HG03565 (cell line): Measurements from ENCODE around the gene TBX19.

Source experiments
- ATAC-seq: cut with Tn5 transposase; IDR thresholded peaks from one replicate; pipeline ENCODE4 v1.9.1; 2021; ENCODE audit warnings: mild to moderate bottlenecking, moderate library complexity; ENCODE audit not compliant: unreplicated experiment

The TBX19 gene

DNA sequence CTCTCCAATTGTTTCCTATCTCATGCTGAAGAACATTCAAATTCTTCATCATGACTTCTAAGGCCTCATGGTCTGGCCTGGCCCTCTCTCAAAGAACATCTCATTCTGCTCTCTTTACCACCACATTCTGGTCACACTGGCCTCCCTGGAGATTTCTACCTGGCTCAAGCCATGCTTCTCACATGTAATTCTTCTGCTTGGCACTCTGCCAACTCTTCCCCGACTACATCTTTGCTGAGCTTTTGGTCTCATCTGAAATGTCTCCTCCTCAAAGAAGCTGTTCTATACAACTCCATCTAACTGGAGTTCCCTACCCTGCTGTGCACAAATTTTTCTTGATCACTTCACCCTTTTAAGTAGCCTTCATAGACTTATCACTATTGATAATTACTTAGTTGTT lies 1.4 kb upstream of the TBX19 start:
- ATAC-seq: no peak

DNA sequence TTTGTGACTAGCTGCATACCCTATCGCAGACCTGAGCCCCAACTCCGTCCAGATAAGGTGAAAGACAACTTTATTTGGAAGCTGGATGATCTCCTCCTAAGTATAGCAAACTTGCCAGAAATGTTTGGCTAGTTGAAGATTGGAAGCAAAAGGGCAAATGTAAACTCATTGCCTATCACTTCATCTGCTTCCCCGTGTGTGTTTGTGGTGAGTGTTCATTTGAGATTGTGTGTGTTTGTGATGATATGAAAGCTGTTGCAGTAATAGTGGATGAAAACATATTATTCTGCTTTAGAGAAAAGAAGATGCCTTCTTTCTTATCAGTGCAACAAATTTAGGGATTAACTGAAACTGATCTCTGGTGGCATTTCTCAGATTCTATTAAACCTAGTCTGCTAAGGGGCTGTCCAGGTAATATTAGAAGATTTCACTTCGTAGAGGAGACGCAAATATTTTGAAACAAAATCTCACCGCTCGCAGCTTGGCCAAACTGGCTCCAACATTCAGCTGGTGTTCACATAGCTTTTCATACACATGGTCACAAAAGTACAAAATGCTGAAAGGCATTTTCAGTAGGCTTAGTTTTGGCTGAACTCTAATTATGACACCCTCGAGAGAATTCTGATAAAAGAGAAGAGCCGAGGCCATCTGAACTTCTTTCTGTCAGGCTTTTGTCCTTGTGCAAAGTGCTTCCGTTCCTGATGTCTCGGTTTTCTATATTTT lies 1.1 kb downstream of the TBX19 start:
- no peak for ATAC-seq

DNA sequence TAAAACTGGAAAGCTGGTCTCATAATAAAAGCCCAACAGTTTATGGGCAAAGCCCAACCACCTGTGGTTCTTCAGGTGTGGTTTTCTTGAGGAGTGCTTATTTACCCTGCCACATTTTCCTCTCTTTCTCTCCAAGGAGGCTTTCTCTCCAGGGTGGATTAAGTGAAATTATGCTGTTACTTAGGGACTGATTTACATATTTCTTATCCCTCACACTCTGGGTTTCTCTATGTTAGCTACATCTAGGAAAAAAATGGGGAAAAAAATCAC lies 4.8 kb downstream of the TBX19 start:
- no peak for ATAC-seq

DNA sequence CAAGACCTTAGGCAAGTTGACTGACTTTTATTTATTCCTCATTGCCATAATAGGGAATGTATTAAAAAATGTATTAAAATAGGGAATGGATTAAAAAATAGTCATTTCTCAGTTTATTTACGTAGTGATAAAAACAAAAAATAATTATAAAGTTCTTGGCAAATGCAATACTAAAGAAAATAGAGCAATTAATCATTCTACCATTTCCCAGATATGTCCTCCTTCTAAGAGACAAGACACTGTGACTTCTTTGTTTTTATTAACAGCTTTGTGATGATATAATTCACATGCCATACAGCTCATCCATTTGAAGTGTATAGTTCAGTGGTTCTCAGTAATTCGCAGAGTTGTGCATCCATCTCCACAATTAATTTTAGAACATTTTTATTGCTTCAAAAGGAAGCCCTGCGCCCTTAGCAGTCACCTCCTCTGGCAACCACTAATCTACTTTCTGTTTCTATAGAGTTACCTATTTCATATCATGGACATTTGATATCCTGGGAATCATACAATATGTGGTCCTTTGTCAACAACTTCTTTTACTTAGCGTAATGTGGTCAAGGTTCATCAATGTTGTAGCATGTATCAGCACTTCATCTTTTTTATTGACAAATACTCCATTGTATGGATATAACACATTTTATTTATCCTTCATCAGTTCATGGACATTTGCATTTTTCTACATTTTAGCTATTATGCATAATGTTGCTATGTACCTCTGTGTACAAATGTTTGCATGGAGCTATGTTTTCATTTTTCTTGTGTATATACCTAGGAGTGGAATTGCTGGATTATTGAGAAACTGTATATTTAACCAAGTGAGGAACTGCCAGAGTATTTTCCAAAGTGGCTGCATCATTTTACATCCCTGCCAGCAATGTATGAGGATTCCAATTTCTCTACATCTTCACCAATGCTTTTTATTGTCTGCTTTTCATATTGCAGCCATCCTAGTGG lies 5.6 kb downstream of the TBX19 start:
- ATAC-seq: no peak

DNA sequence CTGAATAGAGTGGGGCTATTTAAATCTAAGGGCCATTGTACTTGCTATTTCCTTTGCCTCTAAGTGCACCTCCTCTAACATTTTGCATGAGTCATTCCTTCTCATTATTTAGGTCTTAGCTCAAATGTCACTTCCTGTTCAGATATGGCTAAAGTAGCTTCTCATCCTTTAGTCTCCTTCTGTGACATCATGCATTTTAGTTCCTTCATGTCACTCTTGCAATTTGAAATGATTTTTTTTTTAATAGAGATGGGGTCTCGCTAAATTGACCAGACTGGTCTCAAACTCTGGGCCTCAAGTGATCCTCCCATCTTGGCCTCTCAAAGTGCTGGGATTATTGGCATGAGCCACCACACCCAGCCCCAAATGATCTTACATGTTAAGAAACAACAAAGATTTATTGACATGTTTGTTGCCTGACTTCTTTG lies 6.6 kb downstream of the TBX19 start:
- ATAC-seq: no peak

DNA sequence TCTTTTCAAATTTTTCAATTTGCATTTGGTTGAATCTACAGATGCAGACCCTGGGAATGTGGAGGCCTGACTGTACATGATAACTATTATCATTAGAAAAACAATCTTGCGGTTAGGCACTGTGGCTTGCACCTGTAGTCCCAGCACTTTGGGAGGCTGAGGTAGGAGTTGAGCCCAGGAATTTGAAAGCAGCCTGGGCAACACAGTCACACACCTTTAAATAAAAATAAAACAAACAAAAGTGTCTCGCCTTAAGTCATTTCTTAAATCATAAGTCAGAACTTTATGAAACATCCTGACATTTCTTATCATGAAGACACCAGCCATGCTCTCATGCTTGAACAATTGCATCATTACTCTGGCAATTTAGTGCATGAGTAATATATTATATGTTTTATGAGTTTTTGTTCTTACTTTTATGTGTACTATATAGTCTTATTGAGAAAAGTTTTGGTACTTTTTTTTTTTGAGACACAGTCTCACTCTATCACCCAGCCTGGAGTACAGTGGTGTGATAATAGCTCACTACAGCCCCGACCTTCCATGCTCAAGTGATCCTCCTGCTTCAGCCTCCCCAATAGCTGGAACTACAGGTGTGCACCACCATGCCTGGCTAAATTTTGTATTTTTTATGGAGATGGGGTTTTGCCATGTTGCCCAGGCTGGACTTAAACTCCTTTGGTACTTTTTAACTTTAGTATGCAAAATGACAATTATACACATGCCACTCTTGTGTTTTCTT lies 7.8 kb downstream of the TBX19 start:
- no peak for ATAC-seq

DNA sequence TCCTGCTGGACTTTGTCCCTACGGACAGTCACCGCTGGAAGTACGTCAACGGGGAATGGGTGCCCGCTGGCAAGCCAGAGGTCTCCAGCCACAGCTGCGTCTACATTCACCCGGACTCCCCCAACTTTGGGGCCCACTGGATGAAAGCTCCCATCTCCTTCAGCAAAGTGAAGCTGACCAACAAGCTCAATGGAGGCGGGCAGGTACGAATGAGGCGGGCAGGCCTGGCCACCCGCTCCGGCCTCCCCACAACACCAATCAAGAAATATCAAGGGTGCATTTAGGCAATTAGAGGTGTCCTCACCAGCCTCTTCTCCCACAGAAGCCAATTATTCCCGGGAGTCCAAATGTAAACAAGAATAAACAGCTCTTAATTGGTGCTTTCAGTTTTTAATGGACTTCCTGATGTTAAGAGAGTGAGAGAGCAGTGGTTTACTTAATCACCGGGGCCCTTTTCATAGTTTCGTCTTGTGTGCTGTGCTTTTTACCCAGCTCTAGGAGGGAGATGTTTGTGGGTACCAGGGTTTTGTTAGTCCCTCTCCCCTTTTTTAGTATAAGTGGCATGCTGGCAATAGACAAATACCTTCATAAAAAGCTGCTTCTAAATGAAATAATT lies 10.7 kb downstream of the TBX19 start:
- ATAC-seq: no peak

DNA sequence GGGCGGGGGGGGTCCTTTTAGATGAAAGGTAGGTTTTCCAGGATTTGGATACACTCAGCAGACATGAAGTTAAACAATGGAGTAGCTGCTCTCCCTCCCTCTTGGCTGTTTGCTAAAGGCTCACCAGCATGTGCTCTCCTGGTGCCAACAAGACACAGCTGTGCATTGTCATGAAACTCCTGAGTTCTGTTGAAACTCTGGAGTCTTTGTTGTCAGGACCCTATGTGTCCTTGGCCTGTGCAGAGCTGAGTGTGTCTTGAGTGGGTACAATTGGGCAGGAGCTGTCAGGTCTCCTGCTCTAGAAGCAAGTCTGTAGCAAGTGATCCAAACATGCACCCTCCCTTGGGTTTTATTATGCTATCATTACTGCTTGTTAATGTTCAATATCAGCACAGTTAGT lies 12.7 kb downstream of the TBX19 start:
- ATAC-seq: no peak

DNA sequence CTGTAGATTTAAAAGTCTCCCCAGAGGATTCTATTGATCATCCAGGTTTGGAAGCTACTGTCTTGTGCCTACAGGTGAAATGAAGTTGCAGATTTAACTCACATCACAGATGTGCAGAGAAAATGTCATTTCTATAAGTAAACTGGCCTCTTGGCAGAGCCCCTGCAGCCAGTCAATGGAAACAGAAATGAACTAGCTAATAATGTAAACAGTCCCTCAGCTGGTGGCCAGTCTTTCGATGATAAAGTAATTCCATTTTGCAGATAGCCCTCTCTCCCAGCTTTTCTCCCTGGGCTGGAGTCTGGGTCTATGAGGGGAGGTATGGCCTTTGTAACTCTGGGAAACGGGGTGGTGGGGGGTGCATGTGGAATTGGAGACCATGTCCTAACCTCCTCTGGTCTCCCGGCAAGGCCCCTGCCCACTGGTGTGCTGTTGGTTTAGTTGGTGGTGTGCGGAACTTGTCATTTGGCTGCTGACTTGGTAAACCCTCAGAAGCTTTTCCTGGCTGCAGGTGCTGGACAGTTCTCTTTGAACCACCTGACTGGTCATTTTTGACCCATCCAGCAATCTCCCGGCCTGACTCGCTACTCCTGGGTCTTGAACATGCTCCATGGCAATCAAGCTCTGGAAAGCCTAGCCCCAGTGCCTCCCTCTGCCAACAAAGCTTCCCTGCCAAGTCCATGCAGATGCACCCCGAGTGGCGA lies 14.9 kb downstream of the TBX19 start:
- no peak for ATAC-seq

DNA sequence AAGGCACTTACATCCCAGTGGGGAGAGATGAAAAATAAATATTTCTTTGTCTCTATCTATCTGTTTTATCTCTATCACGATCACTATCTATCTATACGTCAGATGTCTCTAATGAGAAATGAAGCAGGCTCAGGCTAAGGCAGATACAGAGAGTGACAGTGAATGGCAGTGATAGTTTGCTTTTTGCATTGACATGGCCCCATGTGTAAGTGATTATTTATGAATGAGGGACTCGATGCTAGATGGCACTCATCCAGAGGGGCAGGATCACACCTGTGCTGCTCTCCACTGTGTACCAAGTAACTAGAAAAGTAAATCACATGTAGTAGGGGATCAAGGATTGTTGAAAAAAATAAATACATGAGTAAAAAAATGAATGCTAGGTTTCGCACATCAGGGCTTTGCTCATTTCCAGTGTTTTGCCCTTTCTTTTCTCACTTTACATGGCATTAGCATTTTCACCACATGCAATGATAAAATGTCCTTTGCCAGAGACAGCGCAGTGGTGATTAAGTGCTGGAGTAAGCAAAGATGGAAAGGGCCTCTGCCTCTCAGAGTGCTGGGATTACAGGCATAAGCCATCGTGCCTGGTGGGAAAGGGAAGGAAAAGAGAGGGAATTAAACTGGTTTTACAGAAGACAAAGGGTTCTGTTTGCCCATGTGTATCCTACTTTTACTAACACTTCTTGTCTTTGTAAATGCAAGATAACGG lies 16.5 kb downstream of the TBX19 start:
- no peak for ATAC-seq

DNA sequence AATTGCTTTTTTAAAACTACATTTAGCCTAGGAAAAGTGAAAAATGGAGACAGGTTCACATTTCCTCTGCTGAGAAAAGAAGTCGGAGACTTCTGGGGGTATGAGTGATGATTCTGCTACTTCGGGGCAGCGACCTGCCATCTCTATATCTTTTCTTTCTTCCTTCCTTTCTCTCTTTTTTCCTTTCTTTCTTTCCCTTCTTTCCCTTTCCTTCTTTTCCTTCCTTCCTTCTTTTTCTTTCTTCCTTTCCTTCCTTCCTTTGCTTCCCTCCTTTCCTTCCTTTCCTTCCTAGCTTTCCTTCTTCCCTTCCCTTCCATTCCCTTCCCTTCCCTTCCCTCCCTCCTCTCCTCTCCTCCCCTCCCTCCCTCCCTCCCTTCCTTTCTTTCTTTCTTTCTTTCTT lies 17.8 kb downstream of the TBX19 start:
- ATAC-seq: no peak

DNA sequence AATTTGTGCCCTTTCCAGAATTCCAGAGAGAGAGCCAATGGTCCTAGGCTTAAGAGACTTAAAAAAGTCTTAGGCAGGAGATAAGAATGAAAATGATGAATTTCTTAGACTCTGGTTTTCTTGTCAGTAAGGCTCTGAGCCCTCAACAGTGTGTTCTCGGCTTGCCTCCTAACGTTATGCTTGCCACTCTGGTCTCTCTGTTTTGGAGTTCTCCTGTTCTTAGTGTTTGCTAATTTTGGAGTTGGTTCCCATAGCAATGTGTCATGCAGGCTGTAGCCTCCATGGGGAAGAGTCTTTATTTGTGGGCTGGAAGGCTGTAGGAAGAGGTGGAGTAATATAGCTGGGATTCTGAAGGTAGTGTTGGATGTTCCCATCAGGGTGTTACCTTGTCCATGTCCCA lies 19.9 kb downstream of the TBX19 start:
- ATAC-seq: no peak

DNA sequence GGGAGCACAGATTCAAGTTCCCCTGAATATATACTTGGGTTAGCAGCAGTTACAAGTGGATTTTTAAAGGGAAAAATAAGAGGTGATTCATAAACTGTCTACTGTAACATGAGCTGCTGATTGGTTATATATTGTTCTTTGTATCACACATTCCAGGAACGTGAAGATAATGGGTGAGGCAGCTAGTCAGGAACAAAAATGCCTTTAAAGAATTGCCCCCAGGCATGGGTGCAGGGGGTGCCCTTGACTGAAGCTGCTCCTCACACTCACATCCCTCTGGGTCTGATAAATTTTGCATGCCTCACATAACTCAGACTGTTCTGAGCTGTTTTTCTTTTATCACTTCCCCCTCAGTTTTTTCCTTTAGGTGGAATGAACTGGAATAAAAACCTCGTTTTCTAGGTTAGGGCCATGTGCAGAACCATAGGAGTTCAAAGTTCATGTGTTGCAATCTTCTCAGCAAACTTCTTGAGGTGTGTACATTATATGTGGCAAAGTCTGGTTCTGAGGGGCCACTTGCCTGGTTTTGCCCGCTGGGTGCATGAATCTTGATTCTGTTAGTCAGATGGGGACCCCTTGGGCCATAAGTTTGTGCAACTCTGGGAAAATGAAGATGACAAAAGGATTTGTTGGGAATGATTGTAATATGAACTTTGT lies 21.1 kb downstream of the TBX19 start:
- no peak for ATAC-seq

DNA sequence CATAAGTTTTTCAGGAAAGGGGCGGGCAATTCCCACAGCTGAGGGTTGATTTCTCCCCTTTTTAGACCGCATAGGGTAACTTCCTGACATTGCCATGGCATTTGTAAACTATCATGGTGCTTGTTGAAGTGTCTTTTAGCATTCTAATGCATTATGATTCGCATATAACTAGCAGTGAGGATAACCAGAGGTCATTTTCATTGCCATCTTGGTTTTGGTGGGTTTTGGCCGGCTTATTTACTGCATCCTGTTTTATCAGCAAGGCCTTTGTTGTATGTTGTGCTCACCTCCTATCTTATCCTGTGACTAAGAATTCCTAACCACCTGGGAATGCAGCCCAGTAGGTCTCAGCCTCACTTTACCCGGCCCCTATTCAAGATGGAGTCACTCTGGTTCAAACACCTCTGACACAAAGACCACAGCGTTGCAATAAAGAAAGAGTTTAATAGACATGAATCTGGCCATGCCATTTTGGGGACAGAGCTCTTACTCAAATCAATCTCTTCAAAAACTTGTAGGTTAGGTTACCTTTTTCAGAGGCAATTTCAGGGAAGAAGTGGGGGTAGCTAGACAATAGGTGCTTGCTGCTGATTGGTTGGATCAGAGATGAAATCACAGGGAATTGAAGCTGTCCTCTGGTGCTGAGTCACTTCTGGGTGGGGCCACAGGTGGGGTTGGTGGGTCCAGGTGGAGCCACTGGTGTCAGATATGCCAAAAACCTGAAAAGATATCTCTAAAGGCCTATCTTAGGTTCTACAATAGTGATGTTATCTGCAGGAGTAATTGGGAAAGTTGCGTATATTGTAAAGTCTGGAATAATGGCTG lies 23.3 kb downstream of the TBX19 start:
- no peak for ATAC-seq

DNA sequence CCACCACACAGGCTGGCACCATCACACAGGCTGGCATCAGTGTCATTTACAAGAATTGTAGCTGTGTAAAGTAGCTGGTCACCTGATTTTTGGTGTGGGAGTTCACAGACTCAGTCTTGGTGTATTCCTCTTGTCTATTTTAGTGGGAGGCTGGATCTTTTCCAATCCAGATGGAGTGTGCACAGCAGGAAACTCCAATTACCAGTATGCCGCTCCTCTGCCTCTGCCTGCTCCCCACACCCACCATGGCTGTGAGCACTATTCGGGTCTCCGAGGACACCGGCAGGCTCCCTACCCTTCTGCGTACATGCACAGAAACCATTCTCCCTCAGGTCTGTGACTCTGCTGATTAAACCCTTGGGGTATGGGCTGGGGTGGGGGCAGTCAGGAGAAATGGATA lies 24.2 kb downstream of the TBX19 start:
- ATAC-seq: no peak

DNA sequence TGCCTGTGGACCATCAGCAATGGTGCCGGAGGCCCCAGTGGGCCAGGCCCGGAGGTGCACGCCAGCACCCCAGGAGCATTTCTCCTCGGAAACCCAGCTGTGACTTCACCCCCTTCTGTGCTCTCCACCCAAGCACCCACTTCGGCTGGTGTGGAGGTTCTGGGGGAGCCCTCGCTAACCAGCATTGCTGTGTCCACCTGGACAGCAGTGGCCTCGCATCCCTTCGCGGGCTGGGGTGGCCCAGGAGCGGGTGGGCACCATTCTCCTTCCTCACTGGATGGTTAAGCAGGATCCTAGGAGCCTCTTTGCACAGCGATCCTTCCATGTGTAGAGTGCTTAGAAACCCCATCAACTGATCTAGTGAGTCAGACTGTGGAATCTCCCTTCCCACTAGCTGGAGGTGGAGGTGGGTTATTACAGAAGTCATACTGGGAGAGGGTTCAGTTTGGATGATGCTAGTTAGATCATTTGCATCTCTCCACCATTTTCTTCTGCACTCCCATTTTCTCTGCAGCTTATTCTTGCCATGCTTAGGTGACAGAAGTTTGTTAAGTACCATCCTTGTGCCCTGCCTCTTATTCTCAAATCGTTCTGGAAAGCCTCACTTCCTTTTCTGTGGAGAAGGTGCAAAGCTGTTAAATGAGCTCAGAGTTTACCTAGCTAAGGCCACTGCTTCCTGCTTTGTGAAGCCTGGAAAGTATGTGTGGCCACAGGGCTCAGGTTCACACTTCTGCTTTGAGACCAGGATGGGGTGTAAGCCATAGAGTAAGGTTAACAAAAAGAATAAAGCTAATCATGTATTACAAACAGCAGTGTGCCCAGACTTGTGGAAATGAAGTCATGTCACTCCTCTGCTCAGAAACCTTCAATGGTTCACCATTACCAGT lies 32.3 kb downstream of the TBX19 start:
- ATAC-seq: no peak

DNA sequence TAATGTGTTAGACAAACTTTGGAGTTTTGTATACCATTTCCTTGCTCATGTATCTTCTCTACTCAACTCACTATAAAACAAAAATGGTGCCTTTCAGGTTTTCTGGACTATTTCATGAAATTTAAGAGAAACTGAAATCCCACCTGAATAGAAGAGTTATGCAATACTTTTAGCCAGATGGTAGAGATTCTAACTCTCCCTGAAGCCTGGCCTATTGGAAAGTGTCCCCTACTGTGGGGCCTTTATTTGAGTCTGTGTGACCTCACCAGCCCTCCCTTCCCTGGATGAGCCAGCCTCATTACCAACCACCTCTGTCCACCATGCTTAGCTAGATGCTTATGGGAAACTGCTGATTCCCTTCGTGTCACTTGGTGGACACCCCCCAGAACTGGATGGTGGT lies 35.5 kb downstream of the TBX19 start:
- ATAC-seq: no peak

DNA sequence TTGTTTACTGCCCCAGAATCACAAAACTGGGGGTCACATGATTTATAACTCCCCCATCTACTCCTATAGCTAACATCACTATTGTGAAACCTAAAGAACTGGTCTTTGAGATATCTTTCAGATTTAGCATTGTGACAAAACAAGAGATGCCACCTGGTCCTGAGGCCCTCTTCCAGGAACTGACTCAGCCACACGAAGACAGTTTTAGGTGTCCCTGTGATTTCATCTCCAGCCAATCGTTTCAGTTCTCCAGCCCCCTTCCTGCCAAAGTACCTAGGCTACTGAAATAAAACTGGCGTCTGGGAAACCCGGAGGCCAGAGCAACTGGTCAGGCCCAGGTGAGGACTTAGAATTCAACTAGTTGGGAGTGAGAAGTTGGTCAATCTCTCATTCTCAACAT lies 36.6 kb downstream of the TBX19 start:
- no peak for ATAC-seq
